Neural cell (in vitro differentiated cells): ENCODE data around the gene SARS2. TPM values are rescaled to one million over a fixed set of nuclear protein-coding genes. Genes with fewer than 3 reads are reported as not detected.

Experiments used
- H2AFZ ChIP-seq: fragments of 200-600, 300-800 bp; sonication (generic), shearing (Covaris generic); 2 replicates; pipeline ENCODE4 v1.6.0; 2014; ENCODE audit warnings: low read depth, mild to moderate bottlenecking, antibody characterized with exemption, low read length, moderate library complexity
- H3F3A ChIP-seq: fragments of 200-600 bp; shearing (Covaris generic); 2 replicates; pipeline ENCODE4 v1.6.1; 2016; ENCODE audit warnings: mild to moderate bottlenecking, moderate library complexity, mixed read lengths, antibody characterized with exemption, low read length; ENCODE audit not compliant: insufficient read depth, poor library complexity, severe bottlenecking
- H3K27ac ChIP-seq: fragments of 200-600, 300-800 bp; sonication (generic), shearing (Covaris generic); 2 replicates; pipeline ENCODE4 v1.5.1; 2014; ENCODE audit warnings: mild to moderate bottlenecking, low read length, moderate library complexity
- H3K27me3 ChIP-seq: fragments of 300-800, 200-600 bp; sonication (generic), shearing (Covaris generic); 2 replicates; pipeline ENCODE4 v1.6.0; 2014; ENCODE audit warnings: mild to moderate bottlenecking, low read depth, low read length, moderate library complexity; ENCODE audit not compliant: insufficient read depth
- H3K36me3 ChIP-seq: fragments of 300-800, 200-600 bp; sonication (generic), shearing (Covaris generic); 2 replicates; pipeline ENCODE4 v1.5.1; 2014; ENCODE audit warnings: mild to moderate bottlenecking, antibody characterized with exemption, low read length, moderate library complexity; ENCODE audit not compliant: insufficient read depth
- H3K4me2 ChIP-seq: fragments of 300-800, 200-600 bp; sonication (generic), shearing (Covaris generic); 2 replicates; pipeline ENCODE4 v1.6.0; 2014; ENCODE audit warnings: mild to moderate bottlenecking, low read length
- H3K4me3 ChIP-seq: fragments of 300-800, 200-600 bp; sonication (generic), shearing (Covaris generic); 2 replicates; pipeline ENCODE4 v1.5.1; 2014; ENCODE audit warnings: mild to moderate bottlenecking, low read length, moderate library complexity
- H3K79me2 ChIP-seq: fragments of 200-600 bp; shearing (Covaris generic); replicated peaks from 2 replicates; pipeline ENCODE4 v1.6.0; 2014; ENCODE audit warnings: mild to moderate bottlenecking, low read length, moderate library complexity; ENCODE audit not compliant: insufficient read depth
- H3K9ac ChIP-seq: fragments of 300-800, 200-600 bp; sonication (generic), shearing (Covaris generic); 2 replicates; pipeline ENCODE4 v1.6.1; 2016; ENCODE audit warnings: mild to moderate bottlenecking, low read length, mixed read lengths
- H3K9me2 ChIP-seq: fragments of 200-600 bp; shearing (Covaris generic); 2 replicates; pipeline ENCODE4 v1.6.1; 2016; ENCODE audit warnings: mild to moderate bottlenecking, low read length, mixed read lengths; ENCODE audit not compliant: insufficient read depth
- H3K9me3 ChIP-seq: fragments of 200-600, 300-800 bp; sonication (generic), shearing (Covaris generic); 2 replicates; pipeline ENCODE4 v1.6.1; 2016; ENCODE audit warnings: mild to moderate bottlenecking, mixed run types, low read length, moderate library complexity, mixed read lengths
- H4K20me1 ChIP-seq: fragments of 200-600 bp; shearing (Covaris generic); 2 replicates; pipeline ENCODE4 v1.6.1; 2016; ENCODE audit warnings: mild to moderate bottlenecking, mixed run types; ENCODE audit not compliant: insufficient read depth
- CTCF ChIP-seq: fragments of 450-650 bp; IDR thresholded peaks from 2 replicates; pipeline ENCODE4 v1.5.1; 2014; ENCODE audit warnings: antibody characterized with exemption, mild to moderate bottlenecking, moderate library complexity; ENCODE audit not compliant: poor library complexity, severe bottlenecking
- EP300 ChIP-seq: fragments of 450-650 bp; conservative IDR thresholded peaks from 2 replicates; pipeline ENCODE4 v1.6.1; 2014; ENCODE audit warnings: antibody characterized with exemption, mild to moderate bottlenecking, moderate library complexity; ENCODE audit not compliant: poor library complexity, severe bottlenecking
- EZH2 ChIP-seq: fragments of 200-600, 300-800 bp; shearing (Covaris generic), sonication (generic); IDR thresholded peaks from 2 replicates; pipeline ENCODE4 v1.6.1; 2014; ENCODE audit warnings: antibody characterized with exemption, low read length, borderline replicate concordance, mild to moderate bottlenecking; ENCODE audit not compliant: insufficient read depth, poor library complexity, severe bottlenecking
- MXI1 ChIP-seq: fragments of 450-650 bp; conservative IDR thresholded peaks from 2 replicates; pipeline ENCODE4 v1.6.1; 2014; ENCODE audit warnings: antibody characterized with exemption, mild to moderate bottlenecking; ENCODE audit not compliant: poor library complexity, severe bottlenecking
- POLR2AphosphoS5 ChIP-seq: IDR thresholded peaks from 2 replicates; pipeline ENCODE4 v1.6.1; 2012
- RAD21 ChIP-seq: fragments of 450-650 bp; conservative IDR thresholded peaks from 2 replicates; pipeline ENCODE4 v1.6.1; 2014; ENCODE audit warnings: antibody characterized with exemption, mild to moderate bottlenecking, moderate library complexity
- REST ChIP-seq: IDR thresholded peaks from 2 replicates; pipeline ENCODE4 v1.6.1; 2012; ENCODE audit warnings: borderline replicate concordance
- SMC3 ChIP-seq: fragments of 450-650 bp; conservative IDR thresholded peaks from 2 replicates; pipeline ENCODE4 v1.6.1; 2014; ENCODE audit warnings: antibody characterized with exemption, mild to moderate bottlenecking, moderate library complexity; ENCODE audit not compliant: poor library complexity
- TAF1 ChIP-seq: IDR thresholded peaks from 2 replicates; pipeline ENCODE4 v1.6.1; 2012; ENCODE audit warnings: low read depth
- polyA plus RNA-seq: library from polyadenylated mRNA; depleted of rRNA; stranded (reverse); fragments of >200 nt; gene quantifications from 2 replicates; pipeline ENCODE4 v1.2.3, GENCODE V29; 2014

SARS2 gene
- polyA plus RNA-seq, 1 donor from 2014 or later: 14.6 TPM

- H2AFZ ChIP-seq: no peak overlapping the region
- H3K9me2 ChIP-seq: no peaks in the 10 kb centered on the region
- no peaks in the 10 kb centered on the region for H3K79me2 ChIP-seq
- H3F3A ChIP-seq: no peaks in the 10 kb centered on the region
- no peaks in the 10 kb centered on the region for H3K9me3 ChIP-seq
- H3K4me2 ChIP-seq: no peak overlapping the region
- H3K9ac ChIP-seq: no peak overlapping the region
- H4K20me1 ChIP-seq: no peaks in the 10 kb centered on the region
- no peak for TF ChIP-seq EZH2
- TF ChIP-seq TAF1: no peak
- no peak for TF ChIP-seq MXI1
- TF ChIP-seq RAD21: no peak
- TF ChIP-seq EP300: no peak
- no peak for TF ChIP-seq CTCF
- TF ChIP-seq REST: no peak
- no peak for TF ChIP-seq POLR2AphosphoS5
- no peak for TF ChIP-seq SMC3
- peaks cover 17% of the 10 kb centered on the region for H3K27me3 ChIP-seq
- no peaks in the 10 kb centered on the region for H3K36me3 ChIP-seq
- H3K27ac ChIP-seq: no peak overlapping the region
- no peak overlapping the region for H3K4me3 ChIP-seq
Measured at GRCh38 chr19:38974624-38975213, 44.2 kb upstream of the SARS2 start.

- Histone ChIP-seq H3K9me2 (no peaks in the 10 kb centered on the region), H2AFZ (no peak overlapping the region), H4K20me1 (no peaks in the 10 kb centered on the region), H3K36me3 (no peaks in the 10 kb centered on the region), H3K27ac (no peak overlapping the region), H3K27me3 (peaks cover 17% of the 10 kb centered on the region), H3K9ac (no peak overlapping the region), H3K9me3 (no peaks in the 10 kb centered on the region), H3K79me2 (no peaks in the 10 kb centered on the region), H3F3A (no peaks in the 10 kb centered on the region), H3K4me3 (no peak overlapping the region), H3K4me2 (no peak overlapping the region)
- TF ChIP-seq RAD21 (no peak), EP300 (no peak), MXI1 (no peak), TAF1 (no peak), SMC3 (no peak), EZH2 (no peak)
Measured at GRCh38 chr19:38971672-38972071, 41.1 kb upstream of the SARS2 start.
